G401 (cell line): Measurements from ENCODE around the gene THPO. TPM values are rescaled to one million over a fixed set of nuclear protein-coding genes. Genes with fewer than 3 reads are reported as not detected.

Experiments used
- total RNA-seq: library from RNA; depleted of rRNA; stranded (reverse); fragments of >200 nt; shearing (Covaris generic); gene quantifications from 2 replicates; pipeline ENCODE4 v1.2.3, GENCODE V29; 2014; rRNA removed

Gene THPO
- total RNA-seq, 1 experiment from 2014 or later = 0.20 TPM

Other genes starting within 250 kb of the THPO start
- 64.3 and 64.9 TPM in 2 replicates for gene EIF2B5, start 242.8 kb downstream of the THPO start, total RNA-seq
- gene DVL3, start 222.8 kb downstream of the THPO start, total RNA-seq = 41.6 and 47.0 TPM in 2 replicates
- gene AP2M1, start 203.4 kb downstream of the THPO start, total RNA-seq = 330 and 352 TPM in 2 replicates
- gene ABCF3, start 192.0 kb downstream of the THPO start, total RNA-seq = 47.0 and 63.5 TPM in 2 replicates
- 0.20 and 0.43 TPM in 2 replicates for gene VWA5B2, start 148.6 kb downstream of the THPO start, total RNA-seq
- gene ALG3, start 129.2 kb downstream of the THPO start, total RNA-seq = 24.8 and 32.4 TPM in 2 replicates
- 18.8 and 23.3 TPM in 2 replicates for gene EEF1AKMT4, start 128.5 kb downstream of the THPO start, total RNA-seq
- gene CAMK2N2, start 116.7 kb downstream of the THPO start, total RNA-seq = 0.25 and 0.37 TPM in 2 replicates
- not detected in 2 replicates for gene ECE2, start 102.2 kb downstream of the THPO start, total RNA-seq
- 629 and 907 TPM in 2 replicates for gene PSMD2, start 79.0 kb downstream of the THPO start, total RNA-seq
- gene EIF4G1, start 63.6 kb downstream of the THPO start, total RNA-seq = 295 and 341 TPM in 2 replicates
- gene FAM131A, start 40.6 kb downstream of the THPO start, total RNA-seq = 20.7 and 31.2 TPM in 2 replicates
- 6.7 and 10.7 TPM in 2 replicates for gene CLCN2, start 16.6 kb downstream of the THPO start, total RNA-seq
- gene POLR2H, start 16.5 kb downstream of the THPO start, total RNA-seq = 136 and 144 TPM in 2 replicates
- gene CHRD, start 1.8 kb upstream of the THPO start, total RNA-seq = 1.4 and 1.8 TPM in 2 replicates
- 2.8 and 3.9 TPM in 2 replicates for gene EPHB3, start 183.6 kb upstream of the THPO start, total RNA-seq